Adrenal gland (tissue), 5 donors: Measurements from ENCODE around the gene PLEKHH1.

Experiments used
- CTCF ChIP-seq, 6 experiments: fragments of 450-650 bp in 4 of 6; fragments of 200-600 bp in 2 of 6; sonication (generic) in 1 of 6; IDR thresholded peaks; 1 replicate in 5 of 6; 2 replicates in 1 of 6; pipeline versions ENCODE4 v1.5.1 to v1.8.0; 2016 to 2021; ENCODE audit warnings: antibody characterized with exemption in 6 of 6, mild to moderate bottlenecking in 2 of 6, moderate library complexity in 1 of 6
- POLR2A ChIP-seq, 2 donors: fragments of 450-650 bp; IDR thresholded peaks; one replicate each; pipeline ENCODE4 v1.6.1; 2017; ENCODE audit warnings: antibody characterized with exemption in 2 of 2, mild to moderate bottlenecking in 2 of 2, moderate library complexity in 1 of 2
- donor health status: DM: no; HTN: no; CAD: no.

- TF ChIP-seq CTCF (IDR thresholded peaks at IDR 0.05) (no peak), POLR2A (IDR thresholded peaks at IDR 0.05) (no peak)
These were observed 46.0 kb downstream of the PLEKHH1 start for GRCh38 chr14:67579040-67579439.
